Activated CD8-positive, alpha-beta memory T cell treated with anti-CD3 and anti-CD28 coated beads, Interleukin-2, amount 10 ng/mL, durations not matched to agents 7 days and 5 days (primary cell): Measurements from ENCODE around the gene CEACAM3. TPM values are rescaled to one million over a fixed set of nuclear protein-coding genes. Genes with fewer than 3 reads are reported as not detected.

Source experiments
- ATAC-seq: fragments of 150-1000 bp; cut with Tn5 transposase; one replicate; pipeline ENCODE4 v1.10.0; 2021; ENCODE audit warnings: moderate library complexity
- CTCF ChIA-PET: fragments of 350-600 bp; sonication (Branson Sonifier 250); formaldehyde crosslinking; loops from one replicate; lab custom pipeline; 2021; ENCODE audit warnings: antibody characterized with exemption; lab: Charles Lee
- DNase-seq: peaks from one replicate; pipeline ENCODE4 v3.0.0-alpha.2; 2020
- H3K27ac Mint-ChIP-seq: one replicate; pipeline ENCODE4 v1.8.0; 2021; ENCODE audit warnings: mild to moderate bottlenecking, mixed read lengths
- H3K27me3 Mint-ChIP-seq: one replicate; pipeline ENCODE4 v1.8.0; 2021; ENCODE audit warnings: mixed read lengths
- H3K36me3 Mint-ChIP-seq: one replicate; pipeline ENCODE4 v1.8.0; 2021; ENCODE audit warnings: mild to moderate bottlenecking, mixed read lengths
- H3K4me1 Mint-ChIP-seq: one replicate; pipeline ENCODE4 v1.8.0; 2021; ENCODE audit warnings: mixed read lengths
- H3K4me3 Mint-ChIP-seq: one replicate; pipeline ENCODE4 v1.8.0; 2021; ENCODE audit warnings: mild to moderate bottlenecking, moderate library complexity, mixed read lengths
- H3K9me3 Mint-ChIP-seq: one replicate; pipeline ENCODE4 v1.8.0; 2022; ENCODE audit warnings: low read depth, mixed read lengths
- total RNA-seq, 2 experiments: library from RNA; stranded (reverse); gene quantifications; one replicate each; pipeline ENCODE4 v1.2.3, GENCODE V29; 2021

Gene CEACAM3
- total RNA-seq, 2 experiments from 2014 or later: not detected

- Mint-ChIP-seq H3K27me3 (peaks cover 15% of the 10 kb centered on the region), H3K9me3 (no peaks in the 10 kb centered on the region), H3K4me1 (peaks cover 16% of the 10 kb centered on the region), H3K27ac (no peak overlapping the region), H3K4me3 (no peak overlapping the region), H3K36me3 (no peaks in the 10 kb centered on the region)
- ATAC-seq (no peak), DNase-seq (no peak)
- CTCF ChIA-PET: no interaction called here
Measured at GRCh38 chr19:41799444-41800000, 3.1 kb downstream of the CEACAM3 start.

GRCh38 chr19:41801031-41801430 is 4.6 kb downstream of the CEACAM3 start:
- Mint-ChIP-seq H3K4me1 (peaks cover 17% of the 10 kb centered on the region), H3K9me3 (no peaks in the 10 kb centered on the region), H3K36me3 (no peaks in the 10 kb centered on the region), H3K27ac (no peak overlapping the region), H3K27me3 (peaks cover 14% of the 10 kb centered on the region), H3K4me3 (no peak overlapping the region)
- CTCF ChIA-PET: interaction anchor here (2.0 to 6.1 kb wide), 2 partner anchors 8 to 16 kb away, joined by 6 to 32 read pairs; no protein-coding TSS in a partner anchor
- ATAC-seq: no peak
- no peak for DNase-seq

- DNase-seq (no peak), ATAC-seq (no peak)
- Mint-ChIP-seq H3K9me3 (no peaks in the 10 kb centered on the region), H3K4me3 (no peak overlapping the region), H3K27ac (no peak overlapping the region), H3K36me3 (no peaks in the 10 kb centered on the region), H3K4me1 (peaks cover 17% of the 10 kb centered on the region), H3K27me3 (peaks cover 10% of the 10 kb centered on the region)
- CTCF ChIA-PET: interaction anchor here (1.4 to 6.1 kb wide), 3 partner anchors 9 to 16 kb away, joined by 6 to 32 read pairs (median 6); no protein-coding TSS in a partner anchor
Measured at GRCh38 chr19:41801792-41802211, 5.4 kb downstream of the CEACAM3 start.

GRCh38 chr19:41802770-41803169 is 6.4 kb downstream of the CEACAM3 start:
- Mint-ChIP-seq H3K27ac (no peak overlapping the region), H3K4me1 (peaks cover 17% of the 10 kb centered on the region), H3K9me3 (no peaks in the 10 kb centered on the region), H3K36me3 (no peaks in the 10 kb centered on the region), H3K4me3 (no peak overlapping the region), H3K27me3 (peaks cover 6% of the 10 kb centered on the region)
- DNase-seq: no peak
- CTCF ChIA-PET: interaction anchor here (1.4 to 6.1 kb wide), 4 partner anchors 8 to 19 kb away, joined by 6 to 32 read pairs (median 7); no protein-coding TSS in a partner anchor
- no peak for ATAC-seq

- Mint-ChIP-seq H3K27me3 (peaks cover 6% of the 10 kb centered on the region), H3K4me3 (no peak overlapping the region), H3K9me3 (no peaks in the 10 kb centered on the region), H3K36me3 (no peaks in the 10 kb centered on the region), H3K4me1 (peaks cover 17% of the 10 kb centered on the region), H3K27ac (no peak overlapping the region)
- ATAC-seq: no peak
- no peak for DNase-seq
- CTCF ChIA-PET: interaction anchor here (1.2 to 6.1 kb wide), 3 partner anchors 11 to 51 kb away, joined by 3 to 32 read pairs (median 8); no protein-coding TSS in a partner anchor
Measured at GRCh38 chr19:41804336-41804735, 7.9 kb downstream of the CEACAM3 start.

GRCh38 chr19:41807176-41807575 is 10.8 kb downstream of the CEACAM3 start:
- Mint-ChIP-seq H3K4me3 (no peak overlapping the region), H3K36me3 (no peaks in the 10 kb centered on the region), H3K4me1 (peaks cover 13% of the 10 kb centered on the region), H3K27me3 (peaks cover 6% of the 10 kb centered on the region), H3K9me3 (no peaks in the 10 kb centered on the region), H3K27ac (no peak overlapping the region)
- CTCF ChIA-PET: no interaction called here
- DNase-seq (no peak), ATAC-seq (no peak)

GRCh38 chr19:41808663-41809566 is 12.5 kb downstream of the CEACAM3 start:
- no peak overlapping the region for H3K27ac Mint-ChIP-seq
- no peaks in the 10 kb centered on the region for H3K9me3 Mint-ChIP-seq
- H3K4me3 Mint-ChIP-seq: no peak overlapping the region
- H3K36me3 Mint-ChIP-seq: no peaks in the 10 kb centered on the region
- CTCF ChIA-PET: no interaction called here
- peaks cover 4% of the 10 kb centered on the region for H3K27me3 Mint-ChIP-seq
- ATAC-seq (no peak), DNase-seq (no peak)
- peaks cover 6% of the 10 kb centered on the region for H3K4me1 Mint-ChIP-seq

GRCh38 chr19:41810301-41810700 is 13.9 kb downstream of the CEACAM3 start:
- Mint-ChIP-seq H3K27me3 (peaks cover 4% of the 10 kb centered on the region), H3K27ac (no peak overlapping the region), H3K4me1 (peaks cover 2% of the 10 kb centered on the region), H3K36me3 (no peaks in the 10 kb centered on the region), H3K4me3 (no peak overlapping the region), H3K9me3 (no peaks in the 10 kb centered on the region)
- ATAC-seq (no peak), DNase-seq (no peak)
- CTCF ChIA-PET: interaction anchor here (1.3 to 2.9 kb wide), 5 partner anchors 8 to 57 kb away, joined by 3 to 10 read pairs (median 6); no protein-coding TSS in a partner anchor

- no peaks in the 10 kb centered on the region for H3K9me3 Mint-ChIP-seq
- DNase-seq: no peak
- H3K4me3 Mint-ChIP-seq: no peak overlapping the region
- no peak overlapping the region for H3K27ac Mint-ChIP-seq
- H3K4me1 Mint-ChIP-seq: peaks cover 2% of the 10 kb centered on the region
- H3K27me3 Mint-ChIP-seq: no peaks in the 10 kb centered on the region
- ATAC-seq: no peak
- CTCF ChIA-PET: interaction anchor here (1.3 to 2.9 kb wide), 6 partner anchors 9 to 57 kb away, joined by 3 to 10 read pairs (median 6); no protein-coding TSS in a partner anchor
- no peaks in the 10 kb centered on the region for H3K36me3 Mint-ChIP-seq
Measured at GRCh38 chr19:41811036-41811435, 14.6 kb downstream of the CEACAM3 start.

- no peak for ATAC-seq
- no peaks in the 10 kb centered on the region for H3K36me3 Mint-ChIP-seq
- CTCF ChIA-PET: interaction anchor here (1.6 to 2.9 kb wide), 4 partner anchors 9 to 58 kb away, joined by 6 to 10 read pairs (median 7); no protein-coding TSS in a partner anchor
- H3K9me3 Mint-ChIP-seq: no peaks in the 10 kb centered on the region
- peaks cover 2% of the 10 kb centered on the region for H3K4me1 Mint-ChIP-seq
- H3K27me3 Mint-ChIP-seq: no peaks in the 10 kb centered on the region
- H3K27ac Mint-ChIP-seq: no peak overlapping the region
- DNase-seq: no peak
- no peak overlapping the region for H3K4me3 Mint-ChIP-seq
Measured at GRCh38 chr19:41811981-41812380, 15.6 kb downstream of the CEACAM3 start.

- no peak overlapping the region for H3K4me3 Mint-ChIP-seq
- CTCF ChIA-PET: interaction anchor here (0.6 to 0.9 kb wide), 2 partner anchors 19 to 39 kb away, joined by 3 to 4 read pairs; no protein-coding TSS in a partner anchor
- no peak for ATAC-seq
Measured at GRCh38 chr19:41813911-41814310, 17.5 kb downstream of the CEACAM3 start.

GRCh38 chr19:41815301-41815700 is 18.9 kb downstream of the CEACAM3 start:
- H3K4me3 Mint-ChIP-seq: no peak overlapping the region
- H3K4me1 Mint-ChIP-seq: peaks cover 2% of the 10 kb centered on the region
- no peaks in the 10 kb centered on the region for H3K36me3 Mint-ChIP-seq
- no peak overlapping the region for H3K27ac Mint-ChIP-seq
- no peak for DNase-seq
- CTCF ChIA-PET: interaction anchor here (6.6 kb wide), 1 partner anchor 23 kb away, joined by 105 read pairs; no protein-coding TSS in a partner anchor
- H3K27me3 Mint-ChIP-seq: peaks cover 7% of the 10 kb centered on the region
- no peak for ATAC-seq
- H3K9me3 Mint-ChIP-seq: no peaks in the 10 kb centered on the region

More at GRCh38 chr19:41813911-41814310, 17.5 kb downstream of the CEACAM3 start:
- H3K27ac Mint-ChIP-seq: no peak overlapping the region
- no peak for DNase-seq
- peaks cover 2% of the 10 kb centered on the region for H3K4me1 Mint-ChIP-seq
- H3K27me3 Mint-ChIP-seq: peaks cover 7% of the 10 kb centered on the region
- no peaks in the 10 kb centered on the region for H3K36me3 Mint-ChIP-seq
- no peaks in the 10 kb centered on the region for H3K9me3 Mint-ChIP-seq

GRCh38 chr19:41816761-41817160 is 20.4 kb downstream of the CEACAM3 start:
- no peak for DNase-seq
- CTCF ChIA-PET: interaction anchor here (6.6 kb wide), 1 partner anchor 24 kb away, joined by 105 read pairs; no protein-coding TSS in a partner anchor
- H3K27me3 Mint-ChIP-seq: peaks cover 19% of the 10 kb centered on the region
- no peak overlapping the region for H3K4me3 Mint-ChIP-seq
- H3K36me3 Mint-ChIP-seq: no peaks in the 10 kb centered on the region
- ATAC-seq: no peak
- H3K27ac Mint-ChIP-seq: no peak overlapping the region
- H3K9me3 Mint-ChIP-seq: no peaks in the 10 kb centered on the region
- peaks cover 4% of the 10 kb centered on the region for H3K4me1 Mint-ChIP-seq
